GM12878 (cell line): ENCODE data around the gene FBXW9. TPM values are rescaled to one million over a fixed set of nuclear protein-coding genes. Genes with fewer than 3 reads are reported as not detected.

Experiments
- BCLAF1 ChIP-seq: fragments of 450-650 bp; IDR thresholded peaks from 2 replicates; pipeline ENCODE4 v1.6.1; 2017; ENCODE audit warnings: antibody characterized with exemption, mild to moderate bottlenecking, moderate library complexity
- CBX5 ChIP-seq: sonication (generic); IDR thresholded peaks from 2 replicates; pipeline ENCODE4 v1.6.1; 2016; ENCODE audit warnings: low read depth, moderate library complexity, mild to moderate bottlenecking, inconsistent platforms
- CHD1 ChIP-seq: IDR thresholded peaks from 2 replicates; pipeline ENCODE4 v1.6.1; 2012; ENCODE audit warnings: low read depth, low read length, improper control_type of control experiment
- CUX1 ChIP-seq: IDR thresholded peaks from 2 replicates; pipeline ENCODE4 v1.6.1; 2012; ENCODE audit warnings: improper control_type of control experiment, low read depth, low read length; ENCODE audit not compliant: insufficient replicate concordance
- E4F1 ChIP-seq: fragments of 450-650 bp; IDR thresholded peaks from 2 replicates; pipeline ENCODE4 v1.6.1; 2018; ENCODE audit warnings: borderline replicate concordance, mild to moderate bottlenecking; ENCODE audit not compliant: partially characterized antibody
- EGR1 ChIP-seq, 2 experiments: IDR thresholded peaks; 1 replicate in 1 of 2; 2 replicates in 1 of 2; pipeline ENCODE4 v1.6.1; 2011 to 2012; ENCODE audit warnings: low read depth in 2 of 2, low read length in 2 of 2, borderline replicate concordance in 1 of 2, mild to moderate bottlenecking in 1 of 2, moderate library complexity in 1 of 2
- FOXK2 ChIP-seq: fragments of 450-650 bp; IDR thresholded peaks from 2 replicates; pipeline ENCODE4 v1.6.1; 2017; ENCODE audit warnings: mild to moderate bottlenecking, moderate library complexity
- GABPA ChIP-seq: IDR thresholded peaks from 2 replicates; pipeline ENCODE4 v1.6.1; 2014; ENCODE audit warnings: antibody characterized with exemption, low read depth, mild to moderate bottlenecking, inconsistent platforms
- HCFC1 ChIP-seq: fragments of 150-350 bp; IDR thresholded peaks from 2 replicates; pipeline ENCODE4 v1.6.1; 2014; ENCODE audit warnings: low read length
- HDAC6 ChIP-seq: fragments of 200-600 bp; sonication (generic); IDR thresholded peaks from one replicate; pipeline ENCODE4 v1.8.0; 2017; ENCODE audit warnings: antibody characterized with exemption; ENCODE audit not compliant: unreplicated experiment
- IKZF2 ChIP-seq, 2 experiments: fragments of 450-650 bp; IDR thresholded peaks; 2 replicates each; pipeline ENCODE4 v1.6.1; 2017; ENCODE audit warnings: mild to moderate bottlenecking in 2 of 2, moderate library complexity in 2 of 2
- MEF2B ChIP-seq: fragments of 450-650 bp; IDR thresholded peaks from 2 replicates; pipeline ENCODE4 v1.6.1; 2018; ENCODE audit warnings: mild to moderate bottlenecking, moderate library complexity; ENCODE audit not compliant: partially characterized antibody, poor library complexity, severe bottlenecking
- PBX3 ChIP-seq: IDR thresholded peaks from 2 replicates; pipeline ENCODE4 v1.6.1; 2011; ENCODE audit warnings: mild to moderate bottlenecking, low read depth, low read length, moderate library complexity; ENCODE audit not compliant: insufficient replicate concordance
- RCOR1 ChIP-seq: conservative IDR thresholded peaks from 2 replicates; pipeline ENCODE4 v1.6.1; 2012; ENCODE audit warnings: low read depth, low read length, improper control_type of control experiment
- TCF3 ChIP-seq: IDR thresholded peaks from 2 replicates; pipeline ENCODE4 v1.6.1; 2012; ENCODE audit warnings: low read depth, mild to moderate bottlenecking, low read length, borderline replicate concordance; ENCODE audit not compliant: insufficient read depth
- ZNF24 ChIP-seq: fragments of 450-650 bp; IDR thresholded peaks from 2 replicates; pipeline ENCODE4 v1.6.1; 2017; ENCODE audit warnings: antibody characterized with exemption, mild to moderate bottlenecking
- polyA plus RNA-seq, 11 experiments: library from polyadenylated mRNA; depleted of rRNA in 4 of 11; unstranded in 6 of 11; stranded (reverse) in 5 of 11; fragments of >200 nt; fragmentation: Nextera tagmentation in 4 of 11; fragmentation: Illumina TruSeq in 1 of 11; extraction: Ambion mirVana in 4 of 11; extraction: Trizol in 1 of 11; gene quantifications; 1 replicate in 1 of 11; 2 replicates in 10 of 11; pipeline versions ENCODE4 v1.2.1 to v1.2.3, GENCODE V29; 2011 to 2016; ENCODE audit warnings: inconsistent platforms in 2 of 11, missing spikeins in 2 of 11, low read depth in 1 of 11
- total RNA-seq, 4 experiments: library from RNA; depleted of rRNA in 3 of 4; stranded (reverse); fragments of >200 nt in 3 of 4; fragmentation: Illumina TruSeq in 1 of 4; extraction: Trizol in 1 of 4; gene quantifications; 2 replicates each; pipeline versions ENCODE4 v1.2.1 to v1.2.3, GENCODE V29; 2013 to 2021

The FBXW9 gene
- total and polyA plus RNA-seq, 10 of the 15 experiments (the other 5 are each of a cell fraction or from before 2014, with no cell fraction given): 0.21 to 14.8 (median 7.3) TPM

GRCh38 chr19:12681074-12681987 lies 15.1 kb downstream of the FBXW9 start, which contains the start of gene DHPS (continued):
- TF ChIP-seq CUX1 (no peak), BCLAF1 (no peak), MEF2B (peak; percentile 47), ZNF24 (no peak), E4F1 (peak; percentile 15), RCOR1 (no peak; the same call in 1 of the 2 replicates), GABPA (peak; percentile 92), CBX5 (0 out of 2 replicates have a peak, but pooled peaks have one; percentile 64), FOXK2 (peak; percentile 47; the same call in 1 of the 2 replicates), PBX3 (no peak), EGR1 (IDR thresholded peaks at IDR 0.05; ENCODE audit: borderline replicate concordance in 1 of 2, low read depth in 2 of 2, low read length in 2 of 2) (peak in 1 of 2 experiments; percentile 76; a peak in 2 of 3 replicates), HDAC6 (no peak), CHD1 (no peak), IKZF2 (IDR thresholded peaks at IDR 0.05) (peak in 1 of 2 experiments; percentile 14; a peak in 1 of 4 replicates), HCFC1 (peak; percentile 81), TCF3 (no peak)
